HK-2 (cell line): ENCODE data around the gene DNAH5.
"Not testable (repeated sequence)": the region's sequence is repeated elsewhere in the genome, so short reads cannot be mapped to it uniquely, and the experiment has no call there.

Experiments
- DNase-seq: peaks from one replicate; pipeline ENCODE4 v3.0.0-alpha.2; 2018; ENCODE audit not compliant: unreplicated experiment

The DNAH5 gene, protein sequence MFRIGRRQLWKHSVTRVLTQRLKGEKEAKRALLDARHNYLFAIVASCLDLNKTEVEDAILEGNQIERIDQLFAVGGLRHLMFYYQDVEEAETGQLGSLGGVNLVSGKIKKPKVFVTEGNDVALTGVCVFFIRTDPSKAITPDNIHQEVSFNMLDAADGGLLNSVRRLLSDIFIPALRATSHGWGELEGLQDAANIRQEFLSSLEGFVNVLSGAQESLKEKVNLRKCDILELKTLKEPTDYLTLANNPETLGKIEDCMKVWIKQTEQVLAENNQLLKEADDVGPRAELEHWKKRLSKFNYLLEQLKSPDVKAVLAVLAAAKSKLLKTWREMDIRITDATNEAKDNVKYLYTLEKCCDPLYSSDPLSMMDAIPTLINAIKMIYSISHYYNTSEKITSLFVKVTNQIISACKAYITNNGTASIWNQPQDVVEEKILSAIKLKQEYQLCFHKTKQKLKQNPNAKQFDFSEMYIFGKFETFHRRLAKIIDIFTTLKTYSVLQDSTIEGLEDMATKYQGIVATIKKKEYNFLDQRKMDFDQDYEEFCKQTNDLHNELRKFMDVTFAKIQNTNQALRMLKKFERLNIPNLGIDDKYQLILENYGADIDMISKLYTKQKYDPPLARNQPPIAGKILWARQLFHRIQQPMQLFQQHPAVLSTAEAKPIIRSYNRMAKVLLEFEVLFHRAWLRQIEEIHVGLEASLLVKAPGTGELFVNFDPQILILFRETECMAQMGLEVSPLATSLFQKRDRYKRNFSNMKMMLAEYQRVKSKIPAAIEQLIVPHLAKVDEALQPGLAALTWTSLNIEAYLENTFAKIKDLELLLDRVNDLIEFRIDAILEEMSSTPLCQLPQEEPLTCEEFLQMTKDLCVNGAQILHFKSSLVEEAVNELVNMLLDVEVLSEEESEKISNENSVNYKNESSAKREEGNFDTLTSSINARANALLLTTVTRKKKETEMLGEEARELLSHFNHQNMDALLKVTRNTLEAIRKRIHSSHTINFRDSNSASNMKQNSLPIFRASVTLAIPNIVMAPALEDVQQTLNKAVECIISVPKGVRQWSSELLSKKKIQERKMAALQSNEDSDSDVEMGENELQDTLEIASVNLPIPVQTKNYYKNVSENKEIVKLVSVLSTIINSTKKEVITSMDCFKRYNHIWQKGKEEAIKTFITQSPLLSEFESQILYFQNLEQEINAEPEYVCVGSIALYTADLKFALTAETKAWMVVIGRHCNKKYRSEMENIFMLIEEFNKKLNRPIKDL (N-terminal part only)

GRCh38 chr5:13944560-13945199 is at the start of gene DNAH5:
TSS of gene DNAH5 (minus strand) at chr5:13944688. CDS start at chr5:13944438, 250 bp downstream.
- DNase-seq, result no peak

DNA sequence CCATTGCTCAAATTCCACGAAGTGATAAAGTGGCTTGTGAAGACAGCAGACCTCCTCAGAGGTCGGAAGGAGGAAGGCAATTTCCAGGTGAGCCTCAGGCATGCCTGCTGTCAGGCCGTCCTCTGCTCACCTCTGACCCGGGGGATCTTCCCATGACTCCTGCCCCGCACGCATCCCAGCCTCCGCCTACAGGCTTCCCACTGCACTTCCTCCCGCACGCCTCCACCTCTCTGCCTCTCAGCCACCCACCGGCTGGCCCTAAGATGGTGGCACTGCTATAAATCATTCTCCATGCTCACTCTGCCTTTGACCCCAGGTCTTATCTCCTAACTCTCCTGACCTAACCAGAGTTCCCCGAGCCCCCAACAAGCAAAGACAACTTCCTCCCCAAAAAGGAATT is 49.4 kb upstream of the DNAH5 start:
- no peak for DNase-seq

GRCh38 chr5:13992795-13993194 is 48.3 kb upstream of the DNAH5 start:
- no peak for DNase-seq

- no peak for DNase-seq
These were observed 46.9 kb upstream of the DNAH5 start for GRCh38 chr5:13991365-13991764.

DNA sequence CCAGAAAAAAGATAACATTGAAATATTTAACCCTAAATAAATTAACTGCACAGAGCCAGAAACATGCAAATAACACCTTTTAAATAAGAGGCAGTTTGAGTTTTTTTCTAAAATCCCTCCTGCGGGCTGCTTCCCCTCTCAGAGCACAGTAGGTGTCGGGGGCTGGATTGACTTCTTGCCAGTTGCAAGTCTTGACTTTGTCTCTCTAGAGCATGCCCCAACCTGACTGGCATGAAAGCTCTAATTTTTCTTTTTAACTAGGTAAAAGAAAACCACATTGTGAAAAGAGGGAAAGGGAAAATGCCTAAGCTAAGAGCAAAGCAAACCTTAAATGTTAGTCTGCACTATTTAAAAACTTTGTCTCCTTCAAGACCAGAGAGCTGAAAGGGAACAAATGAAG is 46.4 kb upstream of the DNAH5 start:
- DNase-seq, result no peak

DNA sequence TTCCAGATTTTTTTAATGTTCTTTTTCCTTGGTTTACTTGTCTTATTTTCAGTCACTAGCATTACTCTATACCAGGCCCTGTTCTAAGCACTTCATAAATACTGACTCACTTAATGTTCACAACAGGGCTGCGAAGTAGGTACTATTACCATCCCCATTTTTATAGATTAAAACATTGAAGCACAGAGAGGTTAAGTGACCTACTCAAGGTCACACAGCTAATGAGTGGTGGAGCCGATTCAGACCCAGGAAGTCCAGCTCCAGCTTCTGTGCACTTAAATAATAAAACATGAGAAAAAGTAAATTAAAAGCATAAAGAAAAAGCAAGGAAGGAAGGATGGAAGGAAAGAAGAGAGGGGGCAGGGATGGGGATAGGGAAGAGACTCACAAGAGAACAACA is 45.3 kb upstream of the DNAH5 start:
- DNase-seq, result no peak

GRCh38 chr5:13987843-13988464 is 43.5 kb upstream of the DNAH5 start:
- peak; percentile 49 for DNase-seq

GRCh38 chr5:13985731-13986418 is 41.4 kb upstream of the DNAH5 start:
- DNase-seq, result peak; percentile 90

GRCh38 chr5:13984888-13985287 is 40.4 kb upstream of the DNAH5 start:
- DNase-seq, result not testable (repeated sequence)

GRCh38 chr5:13976867-13977830 is 32.7 kb upstream of the DNAH5 start:
- DNase-seq, result no peak

- DNase-seq, result no peak
These were observed 31.7 kb upstream of the DNAH5 start for GRCh38 chr5:13976223-13976622.

GRCh38 chr5:13975246-13975645 is 30.8 kb upstream of the DNAH5 start:
- no peak for DNase-seq

- DNase-seq, result no peak
These were observed 29.2 kb upstream of the DNAH5 start for GRCh38 chr5:13973724-13974123.

DNA sequence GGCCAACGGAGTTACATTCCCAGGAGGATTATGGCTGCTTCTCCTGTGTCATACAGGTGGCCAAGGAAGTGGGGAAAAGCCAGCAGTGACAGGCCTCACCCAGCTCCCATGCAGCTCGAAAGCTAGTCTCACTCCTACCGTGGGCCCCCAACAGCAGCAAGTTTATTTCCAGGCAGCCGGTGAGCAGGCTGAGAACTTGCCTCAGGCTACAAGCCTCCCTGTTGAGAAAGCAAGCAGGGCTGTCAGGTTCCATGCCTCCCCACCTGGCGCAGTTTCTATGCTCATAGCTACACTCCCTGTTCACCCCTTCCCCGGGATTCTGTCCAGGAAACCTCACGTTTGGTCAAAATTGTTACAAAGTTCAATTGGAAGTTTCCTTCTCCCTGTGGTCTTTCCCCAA is 27.5 kb upstream of the DNAH5 start:
- DNase-seq, result no peak

DNA sequence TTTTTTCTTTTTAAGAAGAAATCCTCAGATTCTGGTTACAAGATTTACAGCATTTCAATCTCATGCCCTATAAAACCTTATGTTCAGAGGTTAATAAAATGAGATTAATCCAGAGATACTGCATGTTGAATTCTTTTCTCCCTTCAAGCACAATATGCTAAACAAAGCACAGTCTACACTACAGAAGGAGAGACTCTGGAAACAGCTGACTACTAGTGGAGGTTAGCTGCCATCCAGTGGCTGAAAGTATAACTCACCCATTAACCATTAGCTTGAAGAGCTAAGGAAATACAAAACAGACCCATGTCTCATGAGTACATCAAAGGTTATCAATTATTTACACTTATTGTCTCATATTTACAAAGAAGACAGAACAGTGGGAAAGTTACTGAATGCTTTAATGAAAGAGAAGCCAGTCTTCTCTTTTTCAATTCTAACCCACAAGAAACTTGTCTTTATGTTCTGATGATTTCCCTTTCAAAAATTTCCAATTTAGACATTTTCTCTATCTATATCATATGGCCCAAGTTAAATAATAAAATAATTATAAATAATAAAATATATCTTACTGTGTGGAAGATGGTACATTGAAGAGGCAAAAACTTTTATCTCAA is 12.7 kb upstream of the DNAH5 start:
- DNase-seq, result peak; percentile 18

GRCh38 chr5:13956471-13956870 is 12.0 kb upstream of the DNAH5 start:
- no peak for DNase-seq

DNA sequence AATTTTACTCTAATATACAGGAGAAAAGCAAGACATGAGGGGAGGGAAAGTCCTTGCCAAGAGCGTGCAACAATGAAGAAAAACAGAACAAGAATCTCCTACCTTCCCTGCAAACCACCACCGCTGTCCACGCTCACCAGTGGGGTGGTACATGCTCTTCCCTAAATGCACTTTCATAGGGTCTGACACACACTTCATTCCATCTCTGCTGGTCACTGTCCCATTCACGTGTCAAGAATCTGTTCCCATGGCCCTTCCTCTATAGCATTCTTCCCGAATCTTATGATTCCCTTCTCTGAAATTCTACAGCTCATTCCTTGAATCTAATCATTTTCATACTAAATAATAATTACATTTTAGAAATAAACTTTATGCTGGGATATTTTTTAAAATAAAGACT is 11.4 kb upstream of the DNAH5 start:
- no peak for DNase-seq

GRCh38 chr5:13946111-13946510 is 1.6 kb upstream of the DNAH5 start:
- DNase-seq, result no peak

GRCh38 chr5:13945271-13945670 is 783 bp upstream of the DNAH5 start:
- DNase-seq, result no peak
